AG04450 (cell line): ENCODE data around the gene PSMB2. TPM values are rescaled to one million over a fixed set of nuclear protein-coding genes. Genes with fewer than 3 reads are reported as not detected.
A peak's percentile ranks its signal among the peaks of the same experiment; 100 is the strongest.

Source experiments
- CTCF ChIA-PET: fragments of 300-600, 350-600 bp; formaldehyde crosslinking; extraction: SDS; loops from one replicate; lab custom pipeline; 2022; ENCODE audit warnings: antibody characterized with exemption, inconsistent platforms; lab: Charles Lee
- POLR2A ChIA-PET: fragments of 350-600 bp; formaldehyde crosslinking; extraction: SDS; loops from one replicate; lab custom pipeline; 2021; ENCODE audit warnings: antibody characterized with exemption, inconsistent platforms; lab: Yijun Ruan, JAX
- DNase-seq: peaks from one replicate; pipeline ENCODE4 v3.0.0-alpha.2; 2011; ENCODE audit warnings: low read depth, low spot score
- H3K27ac ChIP-seq: one replicate; pipeline ENCODE4 v1.5.1; 2012; ENCODE audit warnings: low read depth, low read length, control low read depth
- H3K27me3 ChIP-seq: one replicate; pipeline ENCODE4 v1.6.0; 2012; ENCODE audit warnings: low read length; ENCODE audit not compliant: control insufficient read depth, insufficient read depth
- H3K4me3 ChIP-seq: 2 replicates; pipeline ENCODE4 v1.5.1; 2011; ENCODE audit warnings: mild to moderate bottlenecking, low read depth, low read length, control low read depth
- H3K9me3 ChIP-seq: 2 replicates; pipeline ENCODE4 v1.5.1; 2012; ENCODE audit warnings: low read length; ENCODE audit not compliant: control insufficient read depth, insufficient read depth
- polyA plus RNA-seq: library from polyadenylated mRNA; depleted of rRNA; stranded (reverse); fragments of >200 nt; gene quantifications from 2 replicates; pipeline ENCODE4 v1.2.3, GENCODE V29; 2011
- TF ChIP-seq, protein P1 (sequence below): IDR thresholded peaks from 2 replicates; pipeline ENCODE4 v1.5.1; 2011; ENCODE audit warnings: low read depth, low read length, control low read depth, inconsistent platforms

The PSMB2 gene
- polyA plus RNA-seq, 1 experiment, result 99.1 TPM

DNA sequence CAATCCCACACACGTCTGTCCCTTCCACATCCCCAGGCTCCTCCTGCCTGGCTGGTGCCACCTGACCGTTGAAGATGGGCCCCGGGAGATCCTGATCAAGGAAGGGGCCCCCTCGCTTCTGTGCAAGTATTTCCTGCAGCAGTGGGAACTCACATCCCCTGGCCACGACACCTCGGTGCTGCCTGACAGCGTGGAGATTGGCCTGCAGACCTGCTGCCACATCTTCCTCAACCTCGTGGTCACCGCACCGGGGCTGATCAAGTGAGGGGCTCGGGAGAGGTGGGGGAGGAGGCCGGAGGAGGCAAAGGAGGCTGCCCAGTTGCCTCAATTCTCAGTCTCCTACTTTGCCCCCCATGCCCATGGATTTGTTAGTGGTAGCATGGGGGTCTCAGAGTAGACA is 78.2 kb downstream of the PSMB2 start:
- Histone ChIP-seq H3K27me3 (no peaks in the 10 kb centered on the region), H3K9me3 (no peaks in the 10 kb centered on the region; the same call in 1 of the 2 replicates), H3K27ac (no peak overlapping the region), H3K4me3 (no peak overlapping the region)
- CTCF ChIA-PET, result interaction anchor here (5.3 kb wide), 1 partner anchor 112 kb away, joined by 57 read pairs; no protein-coding TSS in a partner anchor
- POLR2A ChIA-PET, result no interaction called here
- no peak for DNase-seq
- TF ChIP-seq, protein P1, sequence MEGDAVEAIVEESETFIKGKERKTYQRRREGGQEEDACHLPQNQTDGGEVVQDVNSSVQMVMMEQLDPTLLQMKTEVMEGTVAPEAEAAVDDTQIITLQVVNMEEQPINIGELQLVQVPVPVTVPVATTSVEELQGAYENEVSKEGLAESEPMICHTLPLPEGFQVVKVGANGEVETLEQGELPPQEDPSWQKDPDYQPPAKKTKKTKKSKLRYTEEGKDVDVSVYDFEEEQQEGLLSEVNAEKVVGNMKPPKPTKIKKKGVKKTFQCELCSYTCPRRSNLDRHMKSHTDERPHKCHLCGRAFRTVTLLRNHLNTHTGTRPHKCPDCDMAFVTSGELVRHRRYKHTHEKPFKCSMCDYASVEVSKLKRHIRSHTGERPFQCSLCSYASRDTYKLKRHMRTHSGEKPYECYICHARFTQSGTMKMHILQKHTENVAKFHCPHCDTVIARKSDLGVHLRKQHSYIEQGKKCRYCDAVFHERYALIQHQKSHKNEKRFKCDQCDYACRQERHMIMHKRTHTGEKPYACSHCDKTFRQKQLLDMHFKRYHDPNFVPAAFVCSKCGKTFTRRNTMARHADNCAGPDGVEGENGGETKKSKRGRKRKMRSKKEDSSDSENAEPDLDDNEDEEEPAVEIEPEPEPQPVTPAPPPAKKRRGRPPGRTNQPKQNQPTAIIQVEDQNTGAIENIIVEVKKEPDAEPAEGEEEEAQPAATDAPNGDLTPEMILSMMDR, result no peak

DNA sequence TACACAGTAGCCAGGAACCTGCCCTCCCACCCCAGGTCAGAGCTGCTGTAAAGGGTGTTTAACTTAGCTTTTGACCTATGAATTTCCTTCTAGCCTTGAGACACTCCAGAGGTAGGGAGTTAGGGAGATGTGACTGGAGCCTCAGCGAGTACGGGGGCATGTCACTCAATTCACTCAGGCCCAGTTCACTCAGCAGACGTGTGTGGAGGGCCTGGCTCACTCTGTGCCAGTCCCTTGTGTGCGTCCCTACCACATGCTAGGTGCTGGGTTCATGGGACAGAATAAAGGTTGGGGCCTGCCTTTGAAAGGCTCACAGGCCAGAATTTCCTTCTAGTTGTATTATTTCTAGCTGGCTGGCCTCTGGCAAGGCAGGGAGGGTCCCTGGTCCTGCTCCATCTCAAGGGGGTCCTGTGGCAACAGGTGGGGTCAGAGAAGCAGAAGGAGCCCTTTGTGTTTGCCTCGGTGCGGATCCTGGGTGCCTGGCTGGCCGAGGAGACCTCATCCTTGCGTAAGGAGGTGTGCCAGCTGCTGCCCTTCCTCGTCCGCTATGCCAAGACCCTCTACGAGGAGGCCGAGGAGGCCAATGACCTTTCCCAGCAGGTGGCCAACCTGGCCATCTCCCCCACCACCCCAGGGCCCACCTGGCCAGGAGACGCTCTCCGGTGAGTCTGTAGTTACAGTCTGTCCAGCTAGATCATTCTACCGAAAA is 79.2 kb downstream of the PSMB2 start:
- no peak for DNase-seq
- Histone ChIP-seq H3K27ac (no peak overlapping the region), H3K27me3 (no peaks in the 10 kb centered on the region), H3K4me3 (no peak overlapping the region), H3K9me3 (no peaks in the 10 kb centered on the region; the same call in 1 of the 2 replicates)
- ChIA-PET POLR2A (no interaction called here), CTCF (interaction anchor here (0.5 to 5.3 kb wide), 4 partner anchors 111 to 165 kb away, joined by 4 to 57 read pairs (median 5); no protein-coding TSS in a partner anchor)
- TF ChIP-seq, protein P1, result no peak

DNA sequence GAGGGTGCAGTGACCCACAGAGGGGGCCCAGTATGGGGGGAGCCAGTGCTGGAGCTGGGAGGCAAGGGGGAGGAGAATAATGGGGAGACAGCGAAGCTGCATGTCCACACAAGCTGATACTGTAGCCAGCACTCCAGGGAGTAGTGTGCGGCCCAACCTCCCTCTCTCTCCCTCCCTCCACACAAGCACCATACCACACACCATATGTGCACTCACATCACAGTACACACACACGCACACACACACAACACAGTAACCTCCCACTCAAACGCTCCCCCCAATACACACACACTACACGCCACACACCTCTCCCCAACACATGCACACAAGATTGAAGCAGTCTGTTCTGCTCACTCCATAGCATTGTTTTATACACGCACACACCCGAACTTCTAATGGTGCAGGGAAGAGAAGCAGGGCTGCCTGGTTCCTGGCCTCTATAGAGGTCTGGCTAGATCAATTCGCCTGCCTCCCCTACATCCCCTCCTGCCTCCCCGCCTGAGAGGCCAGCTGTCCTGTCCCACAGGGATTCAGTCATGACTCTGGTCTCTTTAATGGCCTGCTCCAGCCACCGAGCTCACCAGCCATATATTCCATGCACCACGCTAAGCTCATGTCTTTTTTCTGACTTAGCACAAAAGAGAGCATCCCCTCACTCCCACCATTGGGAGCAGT is 79.9 kb downstream of the PSMB2 start:
- no peaks in the 10 kb centered on the region for H3K27me3 ChIP-seq
- ChIA-PET POLR2A (no interaction called here), CTCF (interaction anchor here (0.8 to 5.3 kb wide), 4 partner anchors 7 to 165 kb away, joined by 4 to 57 read pairs (median 9); no protein-coding TSS in a partner anchor)
- TF ChIP-seq, protein P1, result no peak
- no peak overlapping the region for H3K27ac ChIP-seq
- no peak for DNase-seq
- H3K4me3 ChIP-seq, result no peak overlapping the region
- peaks cover 4% of the 10 kb centered on the region; the same call in 1 of the 2 replicates for H3K9me3 ChIP-seq

DNA sequence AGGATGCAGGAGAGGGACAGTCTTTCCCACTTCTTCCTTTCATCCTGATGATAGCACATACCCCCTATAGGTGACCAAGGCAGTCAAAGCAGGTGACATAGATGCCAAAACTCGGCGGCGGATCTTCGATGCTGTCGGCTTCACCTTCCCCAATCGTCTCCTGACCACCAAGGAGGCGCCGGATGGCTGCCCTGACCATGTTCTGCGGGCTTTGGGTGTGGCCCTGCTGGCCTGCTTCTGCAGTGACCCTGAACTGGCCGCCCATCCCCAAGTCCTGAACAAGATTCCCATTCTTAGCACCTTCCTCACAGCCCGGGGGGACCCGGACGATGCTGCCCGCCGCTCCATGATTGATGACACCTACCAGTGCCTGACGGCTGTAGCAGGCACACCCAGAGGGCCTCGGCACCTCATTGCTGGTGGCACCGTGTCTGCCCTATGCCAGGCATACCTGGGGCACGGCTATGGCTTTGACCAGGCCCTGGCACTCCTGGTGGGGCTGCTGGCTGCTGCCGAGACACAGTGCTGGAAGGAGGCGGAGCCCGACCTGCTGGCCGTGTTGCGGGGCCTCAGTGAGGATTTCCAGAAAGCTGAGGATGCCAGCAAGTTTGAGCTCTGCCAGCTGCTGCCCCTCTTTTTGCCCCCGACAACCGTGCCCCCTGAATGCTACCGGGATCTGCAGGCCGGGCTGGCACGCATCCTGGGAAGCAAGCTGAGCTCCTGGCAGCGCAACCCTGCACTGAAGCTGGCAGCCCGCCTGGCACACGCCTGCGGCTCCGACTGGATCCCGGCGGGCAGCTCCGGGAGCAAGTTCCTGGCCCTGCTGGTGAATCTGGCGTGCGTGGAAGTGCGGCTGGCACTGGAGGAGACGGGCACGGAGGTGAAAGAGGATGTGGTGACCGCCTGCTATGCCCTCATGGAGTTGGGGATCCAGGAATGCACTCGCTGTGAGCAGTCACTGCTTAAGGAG is 80.8 kb downstream of the PSMB2 start:
- Histone ChIP-seq H3K27me3 (no peaks in the 10 kb centered on the region), H3K27ac (no peak overlapping the region), H3K9me3 (peaks cover 4% of the 10 kb centered on the region; the same call in 1 of the 2 replicates), H3K4me3 (0 out of 2 replicates have a peak overlapping the region, but pooled peaks have one; percentile 7)
- ChIA-PET CTCF (interaction anchor here (1.4 to 5.3 kb wide), 4 partner anchors 8 to 166 kb away, joined by 4 to 57 read pairs (median 9); no protein-coding TSS in a partner anchor), POLR2A (no interaction called here)
- TF ChIP-seq, protein P1, result no peak
- DNase-seq, result no peak
